HG03095 (cell line): ENCODE data around the gene CLASP2.
"Not testable (repeated sequence)": the region's sequence is repeated elsewhere in the genome, so short reads cannot be mapped to it uniquely, and the experiment has no call there.

Experiments used
- ATAC-seq: cut with Tn5 transposase; IDR thresholded peaks from one replicate; pipeline ENCODE4 v1.9.1; 2021; ENCODE audit warnings: moderate library complexity; ENCODE audit not compliant: unreplicated experiment

The CLASP2 gene

DNA sequence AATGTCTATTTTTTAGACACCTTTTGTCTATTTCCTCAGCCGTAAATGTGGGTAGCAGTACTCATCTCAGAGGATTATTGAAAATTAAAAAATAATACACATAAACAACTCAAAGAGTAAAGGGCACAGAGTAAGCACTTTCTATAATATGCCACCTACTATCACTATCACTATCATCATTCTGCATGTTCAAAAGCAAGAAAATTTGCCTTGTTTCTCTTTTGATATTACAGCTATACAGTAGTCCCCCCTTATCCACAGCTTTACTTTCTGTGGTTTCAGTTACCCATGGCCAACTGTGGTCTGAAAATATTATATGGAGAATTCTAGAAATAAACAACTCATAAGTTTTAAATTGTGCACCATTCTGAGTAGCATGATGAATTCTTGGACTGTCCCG is 27.7 kb downstream of the CLASP2 start:
- no peak for ATAC-seq

DNA sequence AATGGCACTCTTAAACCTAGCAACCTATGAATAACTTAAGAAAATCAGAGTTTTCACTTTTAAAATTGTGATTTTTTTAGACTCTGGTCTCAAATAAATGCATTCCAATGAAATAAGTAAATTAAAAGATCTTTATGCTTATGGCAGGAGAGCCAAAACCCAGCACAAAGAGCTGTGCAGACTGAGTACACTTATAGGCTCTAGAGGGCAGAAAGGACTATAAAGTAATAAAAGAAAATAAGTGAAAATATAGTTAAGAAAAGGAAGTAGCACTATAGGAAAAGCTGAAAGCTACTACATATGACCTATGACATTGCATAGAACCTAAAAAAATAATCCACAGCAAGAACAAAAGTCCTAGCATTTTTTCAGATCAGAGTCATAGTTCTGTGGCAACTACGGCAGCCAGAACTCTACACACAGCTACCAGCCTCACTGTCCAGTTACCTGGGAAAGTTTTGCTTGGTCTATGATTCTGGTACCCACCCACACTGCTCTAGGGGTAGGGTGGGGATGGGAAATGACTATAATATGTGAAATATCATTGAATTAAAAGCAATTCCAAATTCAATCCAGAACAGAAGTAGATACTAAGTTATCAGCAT is 30.5 kb downstream of the CLASP2 start:
- no peak for ATAC-seq

DNA sequence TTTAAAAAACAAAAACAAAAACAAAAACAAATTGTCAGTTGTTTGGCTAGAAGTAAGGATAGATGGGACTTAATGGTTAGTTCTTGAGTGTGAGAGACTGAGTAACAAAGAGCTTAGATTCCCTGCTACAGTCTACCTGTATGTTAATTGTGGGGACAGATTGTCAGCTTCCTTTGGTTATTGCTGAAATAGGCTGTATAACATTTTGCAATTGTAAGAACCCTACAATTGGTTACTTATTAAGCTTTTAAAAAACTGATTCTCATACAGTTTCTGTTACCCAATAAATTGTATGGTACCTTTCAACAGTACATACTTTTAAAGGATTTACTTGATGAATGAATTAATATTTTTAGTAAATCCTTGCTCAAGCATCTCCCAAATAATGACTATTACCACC is 35.3 kb downstream of the CLASP2 start:
- no peak for ATAC-seq

- no peak for ATAC-seq
These were observed 36.4 kb downstream of the CLASP2 start for GRCh38 chr3:33681667-33682066.

GRCh38 chr3:33678073-33678472 is 40.0 kb downstream of the CLASP2 start:
- no peak for ATAC-seq

GRCh38 chr3:33673436-33673835 is 44.6 kb downstream of the CLASP2 start:
- not testable (repeated sequence) for ATAC-seq

DNA sequence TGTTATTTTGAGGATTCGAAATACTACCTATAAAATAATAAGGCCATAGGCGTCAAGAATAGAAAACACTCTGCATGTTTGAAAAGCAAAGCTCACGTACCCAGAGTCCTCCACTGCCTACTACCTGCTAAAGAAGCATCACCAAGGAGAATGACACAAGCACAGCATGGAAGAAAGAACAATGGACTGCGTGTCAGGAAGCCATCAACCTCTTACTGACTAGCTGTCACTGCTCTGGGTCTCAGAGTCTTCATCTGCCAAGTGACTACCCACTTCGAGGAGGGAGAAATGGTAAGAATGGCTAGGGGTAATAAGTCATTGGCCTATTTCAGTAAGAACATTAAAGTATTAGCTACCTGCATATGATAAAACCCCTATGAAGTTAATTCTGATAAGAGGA is 49.4 kb downstream of the CLASP2 start:
- ATAC-seq: no peak

DNA sequence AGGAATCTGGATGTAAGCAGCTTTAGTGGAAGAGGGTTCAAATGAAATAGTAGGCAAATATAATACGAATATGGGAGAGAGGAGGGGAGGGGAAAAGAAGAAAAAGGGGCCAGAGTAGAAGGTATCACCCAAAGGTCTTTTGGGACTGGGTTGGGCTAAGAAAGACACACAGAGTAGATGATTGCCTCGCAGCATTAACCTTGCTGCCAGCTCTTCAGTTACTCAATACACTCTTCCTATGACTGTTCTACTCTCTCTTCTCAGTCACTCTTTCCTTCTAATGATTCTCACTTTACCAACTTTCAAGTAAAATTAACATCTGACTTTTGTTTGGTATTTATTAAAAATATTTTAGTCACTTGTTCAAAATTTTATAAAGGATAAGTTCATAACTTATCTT is 52.8 kb downstream of the CLASP2 start:
- no peak for ATAC-seq

GRCh38 chr3:33664195-33664594 is 53.9 kb downstream of the CLASP2 start:
- ATAC-seq: no peak

GRCh38 chr3:33663042-33663441 is 55.0 kb downstream of the CLASP2 start:
- ATAC-seq: no peak

DNA sequence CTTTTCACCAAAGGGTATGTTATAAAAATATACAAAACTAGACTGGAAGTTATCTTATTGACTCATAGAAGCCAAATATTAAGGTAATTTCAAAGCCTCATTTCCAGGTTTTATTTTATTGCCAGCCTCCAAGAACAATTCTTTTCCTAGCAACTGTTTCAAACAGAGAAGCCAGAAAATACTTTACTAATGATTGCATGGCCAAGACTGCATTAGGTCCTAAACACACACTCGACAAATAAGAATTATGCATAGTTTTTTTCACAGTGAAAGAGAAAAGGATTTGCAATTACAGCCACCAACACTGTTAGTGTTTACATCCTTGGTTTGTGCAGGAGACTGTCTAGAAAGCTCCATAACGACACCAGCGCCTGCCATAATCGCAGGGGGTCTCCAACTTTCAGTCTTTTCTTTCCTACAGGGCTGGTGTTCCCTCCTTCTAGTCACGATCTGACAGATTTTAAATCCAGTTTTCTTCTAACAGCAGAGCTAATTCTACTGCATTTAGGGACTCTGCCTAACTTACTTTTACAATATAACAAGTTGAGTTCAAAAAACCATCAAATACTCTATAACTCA is 58.1 kb downstream of the CLASP2 start:
- ATAC-seq: no peak

GRCh38 chr3:33658991-33659848 is 58.8 kb downstream of the CLASP2 start:
- peak; percentile 91 for ATAC-seq

DNA sequence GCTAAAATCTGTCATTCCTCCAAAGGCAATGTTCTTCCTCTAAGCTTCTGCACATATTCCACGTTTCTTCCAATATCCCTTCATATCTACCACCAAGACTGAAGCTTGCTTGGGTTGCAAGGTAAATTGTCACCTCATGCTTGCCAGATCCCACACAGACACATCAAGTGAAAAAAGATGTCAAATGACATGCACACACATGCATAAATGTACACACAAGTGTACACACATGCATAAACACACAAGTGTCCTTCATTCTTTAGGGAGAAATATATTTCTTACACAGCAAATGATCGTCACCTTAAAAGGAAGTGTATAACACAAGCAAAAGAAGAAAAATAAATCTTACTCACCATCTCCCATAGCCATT is 59.4 kb downstream of the CLASP2 start:
- ATAC-seq: peak; percentile 16

DNA sequence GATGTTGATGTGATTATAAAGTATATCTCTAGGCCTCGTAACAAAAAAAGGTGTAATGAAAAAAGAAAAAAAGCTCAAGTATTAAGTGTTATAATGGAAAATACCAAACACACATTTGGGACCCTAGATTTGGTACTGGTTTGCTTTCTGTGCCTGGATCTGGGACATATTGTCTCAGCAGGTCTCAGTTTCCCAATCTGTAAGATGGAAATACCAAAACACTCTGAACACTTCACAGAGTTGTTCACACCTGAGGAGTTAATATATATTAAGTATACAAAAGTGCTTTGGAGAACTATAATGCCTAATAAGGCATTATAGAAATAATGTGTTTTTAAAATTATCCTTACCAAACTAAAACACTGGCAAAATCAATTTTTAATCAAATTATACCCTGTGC is 60.0 kb downstream of the CLASP2 start:
- no peak for ATAC-seq

DNA sequence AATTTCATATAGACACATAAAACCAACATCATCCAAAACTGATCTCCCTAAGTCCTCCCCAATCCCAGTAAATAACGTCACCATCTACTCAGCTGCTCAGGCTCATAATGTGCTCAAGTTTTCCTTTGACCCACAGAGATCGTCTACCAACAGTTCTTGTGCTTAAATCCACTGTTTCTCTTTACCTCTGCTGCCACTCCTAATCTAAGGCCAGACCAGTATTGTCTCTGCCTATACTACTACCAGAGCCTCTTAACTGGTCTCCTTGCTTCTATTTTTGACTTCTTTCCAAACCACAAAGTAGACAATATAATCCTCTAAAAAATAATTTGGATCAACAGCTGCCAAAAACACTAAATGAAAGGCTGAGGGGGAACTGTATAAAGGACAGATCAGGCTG is 65.3 kb downstream of the CLASP2 start:
- no peak for ATAC-seq

- ATAC-seq: not testable (repeated sequence)
These were observed 67.0 kb downstream of the CLASP2 start for GRCh38 chr3:33651101-33651500.

DNA sequence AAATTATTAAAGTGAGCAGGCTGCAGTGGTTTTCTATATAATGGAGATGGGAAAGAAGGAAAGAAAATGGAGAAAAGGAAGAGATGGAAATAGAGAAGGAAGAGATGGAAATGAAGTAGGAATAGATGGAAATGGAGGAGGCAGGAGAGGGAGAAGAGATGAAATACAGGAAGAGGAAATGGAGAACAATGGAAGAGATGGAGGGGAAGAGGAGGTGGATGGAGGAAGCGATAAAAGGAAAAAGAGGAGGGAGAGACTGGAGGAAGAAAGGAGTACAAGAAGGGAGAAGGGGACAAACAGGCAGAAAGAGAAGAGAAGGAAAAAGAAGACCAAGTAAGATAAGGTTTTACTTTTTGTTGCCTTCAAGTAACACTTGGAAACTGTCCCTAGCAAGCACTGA is 67.6 kb downstream of the CLASP2 start:
- ATAC-seq: no peak

GRCh38 chr3:33648793-33649192 is 69.3 kb downstream of the CLASP2 start:
- ATAC-seq: no peak

DNA sequence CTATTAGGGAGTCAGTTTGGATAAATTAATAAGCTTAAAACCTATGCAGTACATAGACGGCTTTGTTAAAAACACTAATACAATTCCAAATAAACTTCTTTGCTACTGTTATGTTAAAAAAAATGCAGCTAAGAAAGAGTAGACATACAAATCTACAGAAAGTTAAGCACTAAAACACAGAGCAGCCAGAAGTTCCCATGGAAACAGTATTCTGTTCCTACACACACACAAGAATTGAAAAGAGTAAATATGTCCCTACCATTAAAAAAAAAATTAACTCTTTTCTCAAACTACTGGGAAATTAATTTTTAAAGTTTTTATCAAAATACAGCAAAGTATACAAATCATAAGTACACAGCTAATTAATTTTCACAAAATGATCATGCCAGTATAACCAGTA is 71.6 kb downstream of the CLASP2 start:
- no peak for ATAC-seq

GRCh38 chr3:33645060-33645647 is 72.9 kb downstream of the CLASP2 start:
- no peak for ATAC-seq

- no peak for ATAC-seq
These were observed 73.5 kb downstream of the CLASP2 start for GRCh38 chr3:33644582-33644981.

DNA sequence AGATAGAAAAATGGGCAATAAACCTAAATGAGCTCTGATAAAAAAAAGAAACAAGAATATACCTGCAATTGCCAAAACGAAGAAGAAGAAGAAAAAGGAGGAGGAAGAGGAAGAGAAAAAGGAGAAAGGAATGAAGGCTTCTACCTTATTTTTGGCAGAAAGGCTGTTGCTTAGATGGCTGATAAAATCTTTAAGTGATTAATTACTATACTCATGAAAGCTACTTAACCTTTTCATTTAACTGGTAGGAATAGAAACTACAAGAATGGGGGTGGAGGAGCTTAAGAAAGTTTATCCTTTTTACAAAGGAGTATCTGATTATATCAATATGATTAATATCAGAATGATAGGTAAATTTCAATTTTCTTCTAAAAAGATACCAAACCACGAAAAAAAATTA is 75.2 kb downstream of the CLASP2 start:
- ATAC-seq: no peak
